IMR-90 (cell line): Measurements from ENCODE around the gene FUBP3. TPM values are rescaled to one million over a fixed set of nuclear protein-coding genes. Genes with fewer than 3 reads are reported as not detected.

Experiments
- ATAC-seq: fragments of 200-7000 bp; cut with Tn5 transposase; 2 replicates; pipeline ENCODE4 v1.9.1; 2020; ENCODE audit warnings: low read depth, mild to moderate bottlenecking, moderate library complexity
- BruUV-seq: library from RNA; stranded (reverse); fragments of 400-500 nt; replicated peaks from 2 replicates; lab custom pipeline; 2021; lab: Mats Ljungman, UMichigan
- CTCF ChIA-PET: fragments of 300-600 bp; formaldehyde crosslinking; extraction: SDS; loops from one replicate; lab custom pipeline; 2021; ENCODE audit warnings: antibody characterized with exemption; lab: Yijun Ruan, JAX
- POLR2A ChIA-PET: fragments of 300-600 bp; sonication (Branson Sonifier 250); formaldehyde crosslinking; loops from one replicate; lab custom pipeline; 2022; ENCODE audit warnings: antibody characterized with exemption; ENCODE audit not compliant: unreplicated experiment; lab: Charles Lee
- DNase-seq: peaks from one replicate; pipeline ENCODE4 v3.0.0; 2013
- H2AFZ ChIP-seq: replicated peaks from 2 replicates; pipeline ENCODE3; 2013; ENCODE audit warnings: low read length, mild to moderate bottlenecking; ENCODE audit not compliant: poor library complexity
- H2AK5ac ChIP-seq: 2 replicates; pipeline ENCODE4 v1.6.1; 2013; ENCODE audit warnings: low read depth, low read length, inconsistent platforms
- H2AK9ac ChIP-seq: replicated peaks from 2 replicates; pipeline ENCODE3; 2013; ENCODE audit warnings: mild to moderate bottlenecking, low read depth, low read length, moderate library complexity; ENCODE audit not compliant: poor library complexity
- H2BK120ac ChIP-seq: 2 replicates; pipeline ENCODE4 v1.6.1; 2013; ENCODE audit warnings: low read depth, low read length, inconsistent platforms
- H2BK15ac ChIP-seq: 3 replicates; pipeline ENCODE4 v1.6.1; 2013; ENCODE audit warnings: low read depth, low read length, inconsistent platforms
- H2BK20ac ChIP-seq: 2 replicates; pipeline ENCODE4 v1.6.1; 2013; ENCODE audit warnings: low read depth, mild to moderate bottlenecking, inconsistent platforms, low read length, moderate library complexity
- H2BK5ac ChIP-seq: 2 replicates; pipeline ENCODE4 v1.6.1; 2013; ENCODE audit warnings: mild to moderate bottlenecking, low read depth, low read length, inconsistent platforms; ENCODE audit not compliant: poor library complexity, severe bottlenecking
- H3K14ac ChIP-seq: replicated peaks from 2 replicates; pipeline ENCODE4 v1.6.1; 2013; ENCODE audit warnings: low read depth, low read length, inconsistent platforms
- H3K18ac ChIP-seq: 2 replicates; pipeline ENCODE4 v1.6.1; 2013; ENCODE audit warnings: low read depth, low read length, control low read depth
- H3K23ac ChIP-seq: 2 replicates; pipeline ENCODE4 v1.6.1; 2013; ENCODE audit warnings: low read depth, low read length, inconsistent platforms
- H3K27ac ChIP-seq: 2 replicates; pipeline ENCODE4 v1.5.1; 2013; ENCODE audit warnings: mild to moderate bottlenecking, control low read depth, low read length; ENCODE audit not compliant: insufficient read depth
- H3K27me3 ChIP-seq: 2 replicates; pipeline ENCODE4 v1.6.1; 2013; ENCODE audit warnings: low read length; ENCODE audit not compliant: control insufficient read depth, insufficient read depth
- H3K36me3 ChIP-seq: 2 replicates; pipeline ENCODE4 v1.6.1; 2013; ENCODE audit warnings: low read length, mixed read lengths; ENCODE audit not compliant: control insufficient read depth, insufficient read depth
- H3K4ac ChIP-seq: 2 replicates; pipeline ENCODE4 v1.6.1; 2013; ENCODE audit warnings: low read depth, low read length, inconsistent platforms
- H3K4me1 ChIP-seq: 2 replicates; pipeline ENCODE4 v1.6.1; 2013; ENCODE audit warnings: low read length, mixed read lengths; ENCODE audit not compliant: control insufficient read depth, insufficient read depth
- H3K4me2 ChIP-seq: 2 replicates; pipeline ENCODE4 v1.6.1; 2013; ENCODE audit warnings: low read depth, mild to moderate bottlenecking, control low read depth, low read length, moderate library complexity
- H3K4me3 ChIP-seq: 2 replicates; pipeline ENCODE4 v1.5.1; 2013; ENCODE audit warnings: low read depth, mild to moderate bottlenecking, control low read depth, low read length, moderate library complexity; ENCODE audit not compliant: insufficient read depth
- H3K56ac ChIP-seq: 2 replicates; pipeline ENCODE4 v1.6.1; 2013; ENCODE audit warnings: low read length, inconsistent platforms; ENCODE audit not compliant: insufficient read depth; ENCODE audit errors: extremely low read depth
- H3K79me1 ChIP-seq, 2 experiments: 2 replicates each; pipeline ENCODE4 v1.6.1; 2013; ENCODE audit warnings: low read length in 2 of 2, inconsistent platforms in 1 of 2, low read depth in 1 of 2
- H3K9ac ChIP-seq: 2 replicates; pipeline ENCODE4 v1.6.1; 2013; ENCODE audit warnings: low read depth, low read length, control low read depth
- H3K9me1 ChIP-seq: 2 replicates; pipeline ENCODE4 v1.6.1; 2013; ENCODE audit warnings: low read length, inconsistent platforms; ENCODE audit not compliant: insufficient read depth
- H3K9me3 ChIP-seq: 2 replicates; pipeline ENCODE4 v1.6.1; 2013; ENCODE audit warnings: low read length; ENCODE audit not compliant: control insufficient read depth, insufficient read depth
- H4K20me1 ChIP-seq: 2 replicates; pipeline ENCODE4 v1.6.1; 2013; ENCODE audit warnings: low read length, inconsistent platforms; ENCODE audit not compliant: insufficient read depth
- H4K5ac ChIP-seq: 2 replicates; pipeline ENCODE4 v1.6.1; 2013; ENCODE audit warnings: mild to moderate bottlenecking, low read depth, low read length, control low read depth
- H4K8ac ChIP-seq, 2 experiments: 2 replicates each; pipeline ENCODE4 v1.6.1; 2013; ENCODE audit warnings: low read depth in 2 of 2, low read length in 2 of 2, control low read depth in 1 of 2, inconsistent platforms in 1 of 2
- H4K91ac ChIP-seq: 2 replicates; pipeline ENCODE4 v1.6.1; 2013; ENCODE audit warnings: low read depth, low read length, inconsistent platforms; ENCODE audit not compliant: insufficient read depth
- BHLHE40 ChIP-seq: fragments of 150-350 bp; IDR thresholded peaks from 2 replicates; pipeline ENCODE4 v1.6.1; 2016; ENCODE audit warnings: mild to moderate bottlenecking, low read depth, low read length
- CEBPB ChIP-seq: IDR thresholded peaks from 2 replicates; pipeline ENCODE4 v1.6.1; 2012; ENCODE audit warnings: low read depth, low read length, improper control_type of control experiment
- CHD1 ChIP-seq: IDR thresholded peaks from 2 replicates; pipeline ENCODE4 v1.6.1; 2012; ENCODE audit warnings: low read depth, low read length, improper control_type of control experiment
- FOS ChIP-seq: fragments of 150-350 bp; IDR thresholded peaks from 2 replicates; pipeline ENCODE4 v1.6.1; 2016; ENCODE audit warnings: low read depth, low read length
- MAFK ChIP-seq: IDR thresholded peaks from 2 replicates; pipeline ENCODE4 v1.6.1; 2012; ENCODE audit warnings: low read depth, low read length, improper control_type of control experiment
- MAZ ChIP-seq: IDR thresholded peaks from 2 replicates; pipeline ENCODE4 v1.6.1; 2012; ENCODE audit warnings: low read depth, mild to moderate bottlenecking, low read length, improper control_type of control experiment, moderate library complexity, borderline replicate concordance
- MXI1 ChIP-seq: IDR thresholded peaks from 2 replicates; pipeline ENCODE4 v1.6.1; 2012; ENCODE audit warnings: low read depth, mild to moderate bottlenecking, low read length, moderate library complexity, borderline replicate concordance
- NFE2L2 ChIP-seq: fragments of 150-350 bp; IDR thresholded peaks from 2 replicates; pipeline ENCODE4 v1.6.1; 2016; ENCODE audit warnings: low read depth, mild to moderate bottlenecking, low read length
- POLR2A ChIP-seq: IDR thresholded peaks from 2 replicates; pipeline ENCODE4 v1.6.1; 2012; ENCODE audit warnings: mild to moderate bottlenecking, low read depth, low read length
- RAD21 ChIP-seq: IDR thresholded peaks from 2 replicates; pipeline ENCODE4 v1.6.1; 2012; ENCODE audit warnings: low read length, improper control_type of control experiment
- RCOR1 ChIP-seq: IDR thresholded peaks from 2 replicates; pipeline ENCODE4 v1.6.1; 2012; ENCODE audit warnings: mild to moderate bottlenecking, low read length, improper control_type of control experiment; ENCODE audit not compliant: insufficient replicate concordance
- RFX5 ChIP-seq: IDR thresholded peaks from 2 replicates; pipeline ENCODE4 v1.8.0; 2012; ENCODE audit warnings: low read depth, mild to moderate bottlenecking, low read length, moderate library complexity
- SMC3 ChIP-seq: fragments of 150-350 bp; IDR thresholded peaks from 2 replicates; pipeline ENCODE4 v1.6.1; 2016; ENCODE audit warnings: low read depth, mild to moderate bottlenecking, antibody characterized with exemption, low read length, moderate library complexity
- WGBS, 2 experiments: methylation state at CpG; one replicate each; pipeline versions ENCODE4 v1.1.5 to v1.1.7; 2013; ENCODE audit warnings: missing lambda C conversion rate in 2 of 2; ENCODE audit not compliant: insufficient read length in 1 of 2; ENCODE audit errors: extremely low coverage in 2 of 2; 5-methylcytosine and 5-hydroxymethylcytosine counted together
- dilution Hi-C: fragments of 300-500 bp; cut with HindIII; formaldehyde crosslinking; loops from one replicate; pipeline ENCODE4 v1.14.3; 2018; ENCODE audit warnings: low sequenced_read_pairs; ENCODE audit not compliant: unreplicated experiment
- in situ Hi-C: fragments of 300-500 bp; cut with MboI; formaldehyde crosslinking; loops from 3 replicates; pipeline ENCODE4 v1.14.3; 2019; ENCODE audit warnings: low sequenced_read_pairs, inconsistent platforms, mixed read lengths
- intact Hi-C: fragments of 100-400 bp; cut with micrococcal nuclease; formaldehyde crosslinking; loops from 2 replicates; pipeline ENCODE4 v1.10.0; 2022
- polyA plus RNA-seq, 3 experiments: library from polyadenylated mRNA; depleted of rRNA; stranded (reverse); fragments of >200 nt; gene quantifications; 2 replicates each; pipeline ENCODE4 v1.2.3, GENCODE V29; 2012; ENCODE audit warnings: low replicate concordance in 1 of 3
- total RNA-seq: library from RNA; depleted of rRNA; stranded (reverse); fragments of >200 nt; gene quantifications from 2 replicates; pipeline ENCODE4 v1.2.3, GENCODE V29; 2012
- TF ChIP-seq, protein P1 (sequence below): fragments of 150-350 bp; IDR thresholded peaks from 2 replicates; pipeline ENCODE4 v1.6.1; 2017; ENCODE audit warnings: mild to moderate bottlenecking, antibody characterized with exemption, low read length, low read depth
- TF ChIP-seq, protein P2 (sequence below): conservative IDR thresholded peaks from 2 replicates; pipeline ENCODE4 v1.5.1; 2012; ENCODE audit warnings: mild to moderate bottlenecking, low read depth, low read length, improper control_type of control experiment
- TF ChIP-seq, protein P3 (sequence below): fragments of 150-350 bp; IDR thresholded peaks from 2 replicates; pipeline ENCODE4 v1.6.1; 2016; ENCODE audit warnings: low read depth, mild to moderate bottlenecking, low read length, moderate library complexity, borderline replicate concordance

The FUBP3 gene
- total and polyA plus RNA-seq, 2 of the 4 experiments (the other 2 are of a cell fraction), result 32.3 to 50.1 TPM

DNA sequence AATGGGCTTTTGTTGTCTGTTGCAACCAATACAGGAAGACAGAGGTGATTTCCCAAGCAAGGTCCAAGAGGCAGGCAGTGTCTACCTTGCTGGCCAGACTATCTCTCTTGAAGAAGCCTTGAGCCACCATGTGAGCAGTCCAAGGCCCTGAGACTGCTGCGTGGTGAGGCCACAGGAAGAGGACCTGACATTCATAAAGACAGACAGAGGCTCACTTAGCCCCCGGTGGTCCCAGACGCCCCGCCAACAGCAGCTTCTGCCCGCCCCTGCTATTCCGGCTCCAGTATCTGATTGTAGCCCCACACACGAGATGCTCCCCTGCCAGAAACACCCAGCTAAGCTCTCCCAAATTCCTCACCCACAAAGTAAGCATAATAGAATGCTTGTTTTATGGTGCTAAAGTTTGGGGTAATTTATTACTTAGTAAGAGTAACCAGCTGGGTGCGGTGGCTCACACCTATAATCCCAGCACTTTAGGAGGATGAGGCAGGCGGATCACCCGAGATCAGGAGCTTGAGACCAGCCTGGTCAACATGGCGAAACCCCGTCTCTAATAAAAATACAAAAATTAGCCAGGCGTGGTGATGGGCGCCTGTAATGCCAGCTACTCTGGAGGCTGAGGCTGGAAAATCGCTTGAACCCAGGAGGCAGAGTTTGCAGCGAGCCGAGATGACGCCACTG is 22.8 kb upstream of the FUBP3 start:
- H2AK9ac ChIP-seq, result no peak overlapping the region
- no peak overlapping the region for H3K14ac ChIP-seq
- H3K4ac ChIP-seq, result no peak overlapping the region
- no peak overlapping the region for H2BK15ac ChIP-seq
- intact Hi-C loops, result no loop called here
- 60% methylated on average over 1 of the region's 18 CpGs; no CpG with 5 or more reads in 1 of the 2 experiments for WGBS, 2 experiments
- no peaks in the 10 kb centered on the region for H3K36me3 ChIP-seq
- H2AK5ac ChIP-seq, result no peak overlapping the region
- no peak overlapping the region for H4K5ac ChIP-seq
- peaks cover 8% of the 10 kb centered on the region for H3K9me3 ChIP-seq
- peaks cover 52% of the 10 kb centered on the region for H3K27me3 ChIP-seq
- H2AFZ ChIP-seq, result no peak overlapping the region
- in situ Hi-C loops, result no loop called here
- no peak overlapping the region for H3K4me2 ChIP-seq
- BruUV-seq, result no TSS peak
- H3K9me1 ChIP-seq, result 0 out of 2 replicates have a peak, but pooled peaks cover 2% of the 10 kb centered on the region
- H3K18ac ChIP-seq, result no peak overlapping the region
- H2BK120ac ChIP-seq, result no peak overlapping the region
- no peak overlapping the region for H3K27ac ChIP-seq
- no peak for ATAC-seq
- H3K4me3 ChIP-seq, result no peak overlapping the region
- no peak overlapping the region for H3K9ac ChIP-seq
- H3K23ac ChIP-seq, result no peak overlapping the region
- H4K91ac ChIP-seq, result no peak overlapping the region
- no peak overlapping the region for H2BK5ac ChIP-seq
- H4K20me1 ChIP-seq, result no peaks in the 10 kb centered on the region
- CTCF ChIA-PET, result no interaction called here
- no peak overlapping the region for H2BK20ac ChIP-seq
- H3K4me1 ChIP-seq, result no peaks in the 10 kb centered on the region
- POLR2A ChIA-PET, result interaction anchor here (0.6 kb wide), 1 partner anchor 9 kb away, joined by 4 read pairs; no protein-coding TSS in a partner anchor
- dilution Hi-C loops, result no loop called here
- TF ChIP-seq SMC3 (no peak), FOS (no peak), CEBPB (no peak), MXI1 (no peak), CHD1 (no peak), RAD21 (no peak), NFE2L2 (no peak), MAZ (no peak), MAFK (no peak), BHLHE40 (no peak), RFX5 (no peak), RCOR1 (no peak), POLR2A (no peak)
- TF ChIP-seq, protein P1, sequence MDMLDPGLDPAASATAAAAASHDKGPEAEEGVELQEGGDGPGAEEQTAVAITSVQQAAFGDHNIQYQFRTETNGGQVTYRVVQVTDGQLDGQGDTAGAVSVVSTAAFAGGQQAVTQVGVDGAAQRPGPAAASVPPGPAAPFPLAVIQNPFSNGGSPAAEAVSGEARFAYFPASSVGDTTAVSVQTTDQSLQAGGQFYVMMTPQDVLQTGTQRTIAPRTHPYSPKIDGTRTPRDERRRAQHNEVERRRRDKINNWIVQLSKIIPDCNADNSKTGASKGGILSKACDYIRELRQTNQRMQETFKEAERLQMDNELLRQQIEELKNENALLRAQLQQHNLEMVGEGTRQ, result no peak
- TF ChIP-seq, protein P2, sequence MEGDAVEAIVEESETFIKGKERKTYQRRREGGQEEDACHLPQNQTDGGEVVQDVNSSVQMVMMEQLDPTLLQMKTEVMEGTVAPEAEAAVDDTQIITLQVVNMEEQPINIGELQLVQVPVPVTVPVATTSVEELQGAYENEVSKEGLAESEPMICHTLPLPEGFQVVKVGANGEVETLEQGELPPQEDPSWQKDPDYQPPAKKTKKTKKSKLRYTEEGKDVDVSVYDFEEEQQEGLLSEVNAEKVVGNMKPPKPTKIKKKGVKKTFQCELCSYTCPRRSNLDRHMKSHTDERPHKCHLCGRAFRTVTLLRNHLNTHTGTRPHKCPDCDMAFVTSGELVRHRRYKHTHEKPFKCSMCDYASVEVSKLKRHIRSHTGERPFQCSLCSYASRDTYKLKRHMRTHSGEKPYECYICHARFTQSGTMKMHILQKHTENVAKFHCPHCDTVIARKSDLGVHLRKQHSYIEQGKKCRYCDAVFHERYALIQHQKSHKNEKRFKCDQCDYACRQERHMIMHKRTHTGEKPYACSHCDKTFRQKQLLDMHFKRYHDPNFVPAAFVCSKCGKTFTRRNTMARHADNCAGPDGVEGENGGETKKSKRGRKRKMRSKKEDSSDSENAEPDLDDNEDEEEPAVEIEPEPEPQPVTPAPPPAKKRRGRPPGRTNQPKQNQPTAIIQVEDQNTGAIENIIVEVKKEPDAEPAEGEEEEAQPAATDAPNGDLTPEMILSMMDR, result no peak
- TF ChIP-seq, protein P3, sequence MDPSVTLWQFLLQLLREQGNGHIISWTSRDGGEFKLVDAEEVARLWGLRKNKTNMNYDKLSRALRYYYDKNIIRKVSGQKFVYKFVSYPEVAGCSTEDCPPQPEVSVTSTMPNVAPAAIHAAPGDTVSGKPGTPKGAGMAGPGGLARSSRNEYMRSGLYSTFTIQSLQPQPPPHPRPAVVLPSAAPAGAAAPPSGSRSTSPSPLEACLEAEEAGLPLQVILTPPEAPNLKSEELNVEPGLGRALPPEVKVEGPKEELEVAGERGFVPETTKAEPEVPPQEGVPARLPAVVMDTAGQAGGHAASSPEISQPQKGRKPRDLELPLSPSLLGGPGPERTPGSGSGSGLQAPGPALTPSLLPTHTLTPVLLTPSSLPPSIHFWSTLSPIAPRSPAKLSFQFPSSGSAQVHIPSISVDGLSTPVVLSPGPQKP, result no peak
- H3K56ac ChIP-seq, result no peak overlapping the region
- no peaks in the 10 kb centered on the region for H3K79me1 ChIP-seq
- DNase-seq, result no peak
- H4K8ac ChIP-seq, result no peak overlapping the region
